Measurements from ENCODE around the gene GRM7.

GRCh38 chr3:7709376-7710082 lies 848.6 kb downstream of the GRM7 start:
- TF ChIP-seq CTCF (IDR thresholded peaks at IDR 0.05) = no peak
- no peak for TF ChIP-seq EP300 (IDR thresholded peaks at IDR 0.05)
- no peak for TF ChIP-seq POLR2A (IDR thresholded peaks at IDR 0.05)
